Stimulated activated CD8-positive, alpha-beta memory T cell treated with anti-CD3 and anti-CD28 coated beads, Interleukin-15, amount 100 ng/mL, for 48 hours (primary cell): ENCODE results near the gene MYH14.

Experiments used
- DNase-seq, 2 donors: peaks; one replicate each; pipeline ENCODE4 v3.0.0-alpha.2; 2020; ENCODE audit warnings: low read depth in 2 of 2

MYH14 gene

DNA sequence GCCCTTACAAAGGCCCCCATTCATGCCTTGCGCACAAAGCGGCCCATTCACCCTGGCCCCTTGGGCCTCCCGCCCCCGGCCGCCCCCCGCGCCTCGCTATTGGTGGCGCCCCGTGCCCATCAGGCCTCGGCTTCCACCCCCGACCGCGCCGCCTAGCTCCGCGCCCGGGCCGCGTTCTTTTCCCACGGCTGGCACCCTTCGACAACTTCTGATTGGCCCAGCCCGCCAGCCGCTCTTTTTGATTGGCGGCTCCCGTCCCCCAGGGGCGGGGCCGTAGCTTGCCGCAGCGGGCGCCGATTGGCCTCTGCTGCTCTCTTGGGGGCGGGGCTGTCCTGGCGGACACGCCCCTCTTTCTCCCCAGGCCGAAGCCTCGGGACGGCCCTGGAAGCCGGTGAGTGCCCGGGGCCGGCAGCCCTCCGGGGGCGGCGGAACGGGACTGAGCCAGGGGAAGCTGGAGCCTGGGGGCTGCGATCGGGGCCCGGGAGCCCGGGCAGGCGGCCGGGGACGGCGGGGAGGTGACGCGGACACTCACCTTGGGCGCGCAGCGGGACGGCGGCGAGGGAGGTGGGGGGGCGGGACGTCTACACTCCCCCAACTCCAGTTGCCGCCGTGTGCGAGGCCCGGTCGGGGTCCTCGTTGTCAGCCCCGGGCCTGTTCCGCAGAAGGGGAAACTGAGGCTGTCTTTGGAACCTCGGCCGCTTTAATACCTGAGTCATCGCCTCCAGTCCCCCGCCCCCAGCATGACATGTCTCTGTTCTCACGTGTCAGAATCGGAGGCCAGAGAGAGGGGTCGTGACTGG lies at the start of gene MYH14:
Gene MYH14 (plus strand): TSS at position 342 of the 800 bp plus-strand sequence. CDS start 6,744 bp downstream, outside the sequence.
- peak; percentile 2 to 14 for DNase-seq

GRCh38 chr19:50154529-50154928 lies 48.9 kb upstream of the MYH14 start:
- DNase-seq, result no peak

- no peak for DNase-seq
Observed at GRCh38 chr19:50155520-50156109, 47.8 kb upstream of the MYH14 start.

DNA sequence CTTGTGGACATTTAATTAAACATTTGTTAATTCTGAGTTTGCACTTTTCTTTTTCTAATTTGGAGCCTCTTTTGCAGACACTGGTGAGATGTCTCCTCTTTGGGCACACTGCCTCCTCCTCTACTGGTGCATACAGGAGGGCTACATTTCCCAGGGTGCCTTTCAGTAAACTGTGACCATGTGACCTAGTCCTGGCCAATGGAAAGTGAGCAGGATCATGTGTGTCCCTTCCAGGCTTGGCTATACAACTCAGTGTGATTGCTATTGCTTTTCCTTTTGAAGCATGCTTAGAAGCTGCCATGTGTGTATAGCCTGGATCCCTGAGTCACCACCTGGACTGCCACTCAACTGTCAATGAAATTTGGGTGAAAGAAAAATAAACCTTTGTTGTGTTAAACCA lies 44.8 kb upstream of the MYH14 start:
- no peak for DNase-seq

GRCh38 chr19:50159078-50159477 lies 44.3 kb upstream of the MYH14 start:
- DNase-seq, result no peak

GRCh38 chr19:50162988-50163387 lies 40.4 kb upstream of the MYH14 start, which contains the start of gene IZUMO2:
IZUMO2 (minus strand) TSS chr19:50163281; CDS start chr19:50163194, 87 bp downstream.
- DNase-seq, result no peak

- DNase-seq, result no peak
Observed at GRCh38 chr19:50167314-50167721, 36.1 kb upstream of the MYH14 start.

- no peak for DNase-seq
Observed at GRCh38 chr19:50171752-50172151, 31.7 kb upstream of the MYH14 start.

DNA sequence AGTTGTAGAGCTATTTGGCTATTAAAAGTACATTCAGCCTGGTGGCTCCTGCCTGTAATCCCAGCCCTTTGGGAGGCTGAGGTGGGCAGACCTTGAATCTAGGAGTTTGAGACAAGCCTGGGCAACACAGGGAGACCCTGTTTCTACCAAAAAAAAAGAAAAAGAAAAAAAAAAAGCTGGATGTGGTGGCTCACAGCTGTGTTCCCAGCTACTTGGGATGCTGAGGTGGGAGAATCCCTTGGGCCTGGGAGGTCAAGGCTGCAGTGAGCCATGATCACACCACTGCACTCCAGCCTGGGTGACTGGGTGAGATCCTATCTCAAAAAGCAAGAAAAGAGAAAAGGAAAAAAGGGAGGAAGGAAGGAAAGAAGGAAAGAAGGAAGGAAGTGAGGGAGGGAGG lies 30.7 kb upstream of the MYH14 start:
- no peak for DNase-seq

- no peak for DNase-seq
Observed at GRCh38 chr19:50173127-50173526, 30.3 kb upstream of the MYH14 start.

- no peak for DNase-seq
Observed at GRCh38 chr19:50174100-50174793, 29.2 kb upstream of the MYH14 start.

DNA sequence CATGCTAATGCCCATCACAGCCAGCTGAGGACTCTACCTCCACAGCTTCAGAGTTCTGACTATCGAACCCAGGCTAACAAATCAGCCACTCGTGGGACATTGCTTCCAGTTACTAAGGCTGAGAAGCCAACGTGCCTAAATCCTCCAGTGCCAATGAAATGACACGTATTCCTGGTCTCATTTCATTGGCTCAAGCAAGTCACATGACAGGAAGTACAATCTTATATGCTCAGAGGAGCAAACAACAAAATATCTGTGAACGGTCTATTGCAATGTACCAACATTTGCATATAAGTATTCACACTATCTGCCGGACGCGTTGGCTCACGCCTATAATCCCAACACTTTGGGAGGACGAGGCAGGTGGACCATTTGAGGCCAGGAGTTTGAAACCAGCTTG lies 27.5 kb upstream of the MYH14 start:
- no peak for DNase-seq

DNA sequence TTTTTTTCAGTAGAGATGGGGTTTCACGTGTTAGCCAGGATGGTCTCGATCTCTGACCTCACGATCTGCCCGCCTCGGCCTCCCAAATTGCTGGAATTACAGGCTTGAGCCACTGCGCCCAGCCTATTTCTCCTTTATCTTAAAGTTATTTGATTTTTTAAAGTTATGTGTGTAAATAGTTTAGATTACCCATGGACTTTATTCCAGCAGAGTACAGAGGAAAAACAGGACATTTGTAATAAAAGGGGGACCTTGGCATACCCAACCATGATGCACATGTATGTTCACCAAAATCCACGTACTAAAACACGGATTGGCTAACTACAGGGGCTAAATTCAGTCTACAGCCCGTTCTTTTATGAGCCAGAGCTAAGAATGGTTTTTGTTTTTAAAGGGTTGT lies 26.6 kb upstream of the MYH14 start:
- DNase-seq, result no peak

GRCh38 chr19:50178320-50178719 lies 25.1 kb upstream of the MYH14 start:
- no peak for DNase-seq

DNA sequence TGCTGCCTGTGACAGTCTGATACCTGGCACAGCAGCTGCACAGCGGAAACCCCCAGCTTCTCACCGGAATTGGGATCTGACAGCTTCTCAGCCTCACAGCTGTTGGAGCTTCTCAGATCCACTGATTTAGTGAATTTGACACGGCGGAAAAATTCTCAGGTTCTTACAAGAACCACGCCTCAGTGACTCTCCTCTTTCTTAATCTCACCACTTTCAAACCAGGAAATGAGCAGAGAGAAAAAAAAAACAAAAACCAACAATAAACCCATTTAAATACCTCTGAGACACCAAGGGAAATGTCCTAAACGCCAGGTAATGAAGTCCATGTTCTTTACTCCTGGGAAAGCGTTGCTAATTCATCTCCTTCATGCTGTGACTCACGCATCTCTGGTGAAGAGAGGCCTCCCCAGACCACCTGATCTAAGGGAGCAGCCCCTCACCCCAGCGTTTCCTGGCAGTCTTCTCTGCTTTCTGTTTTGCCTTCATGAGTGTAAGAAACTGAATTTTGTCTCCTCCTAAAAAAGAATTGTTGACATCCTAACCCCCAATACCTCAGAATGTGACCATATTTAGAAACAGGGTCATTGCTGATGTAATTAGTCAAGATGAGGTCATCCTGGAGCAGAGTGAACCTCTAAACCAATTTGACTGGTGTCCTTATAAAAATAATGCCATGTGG lies 24.4 kb upstream of the MYH14 start:
- no peak for DNase-seq

DNA sequence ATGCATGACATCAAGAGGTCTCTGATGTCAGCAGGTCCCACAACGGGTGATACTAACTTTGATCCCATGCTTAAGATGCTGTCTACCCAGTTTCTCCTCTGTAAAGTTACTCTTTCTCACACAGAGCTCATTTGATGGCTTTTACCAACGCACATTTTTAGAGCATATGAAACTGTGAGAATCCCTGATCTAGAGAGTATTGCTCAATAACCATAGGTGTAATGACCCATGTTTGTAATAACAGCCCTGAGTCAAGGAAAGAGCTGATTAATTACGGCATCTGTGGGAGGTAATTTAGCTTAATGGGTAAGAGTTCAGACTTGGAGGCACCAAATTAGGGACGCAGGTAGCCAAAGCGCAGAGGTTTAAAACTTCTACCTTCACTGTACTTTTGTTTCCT lies 22.3 kb upstream of the MYH14 start:
- DNase-seq, result no peak

- no peak for DNase-seq
Observed at GRCh38 chr19:50184196-50184595, 19.2 kb upstream of the MYH14 start.

GRCh38 chr19:50187937-50188336 lies 15.5 kb upstream of the MYH14 start:
- no peak for DNase-seq

- no peak for DNase-seq
Observed at GRCh38 chr19:50189331-50189730, 14.1 kb upstream of the MYH14 start.

DNA sequence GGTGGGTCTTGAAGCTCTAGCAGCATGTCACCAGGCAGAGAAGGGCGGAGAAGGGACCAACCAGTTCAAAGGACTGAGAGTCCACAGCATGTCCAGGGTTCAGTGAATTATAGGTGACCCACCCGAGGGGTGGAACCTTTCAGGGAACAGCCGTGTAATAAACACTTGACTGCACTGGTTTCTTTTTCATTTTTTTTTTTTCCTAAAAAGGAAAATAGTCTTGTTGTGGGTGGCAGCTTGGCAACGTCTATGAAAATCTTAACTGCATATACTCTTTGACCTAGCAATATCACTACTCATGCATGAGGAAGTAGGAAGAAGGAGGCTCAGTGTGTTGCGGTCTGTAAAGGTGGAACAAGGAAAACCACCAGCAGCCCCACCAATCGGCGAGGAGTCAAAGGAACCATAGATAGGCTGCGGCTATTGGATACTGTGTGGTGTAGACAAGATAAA lies 13.0 kb upstream of the MYH14 start:
- DNase-seq, result no peak

GRCh38 chr19:50191216-50191615 lies 12.2 kb upstream of the MYH14 start:
- DNase-seq, result no peak
